AG04450 (cell line): ENCODE measurements around the gene CCT6A. TPM values are rescaled to one million over a fixed set of nuclear protein-coding genes. Genes with fewer than 3 reads are reported as not detected.

Experiments used
- CTCF ChIA-PET: fragments of 300-600, 350-600 bp; formaldehyde crosslinking; extraction: SDS; loops from one replicate; lab custom pipeline; 2022; ENCODE audit warnings: antibody characterized with exemption, inconsistent platforms; lab: Charles Lee
- POLR2A ChIA-PET: fragments of 350-600 bp; formaldehyde crosslinking; extraction: SDS; loops from one replicate; lab custom pipeline; 2021; ENCODE audit warnings: antibody characterized with exemption, inconsistent platforms; lab: Yijun Ruan, JAX
- DNase-seq: peaks from one replicate; pipeline ENCODE4 v3.0.0-alpha.2; 2011; ENCODE audit warnings: low read depth, low spot score
- H3K27ac ChIP-seq: one replicate; pipeline ENCODE4 v1.5.1; 2012; ENCODE audit warnings: low read depth, low read length, control low read depth
- H3K27me3 ChIP-seq: one replicate; pipeline ENCODE4 v1.6.0; 2012; ENCODE audit warnings: low read length; ENCODE audit not compliant: control insufficient read depth, insufficient read depth
- H3K4me3 ChIP-seq: 2 replicates; pipeline ENCODE4 v1.5.1; 2011; ENCODE audit warnings: mild to moderate bottlenecking, low read depth, low read length, control low read depth
- H3K9me3 ChIP-seq: 2 replicates; pipeline ENCODE4 v1.5.1; 2012; ENCODE audit warnings: low read length; ENCODE audit not compliant: control insufficient read depth, insufficient read depth
- polyA minus RNA-seq: library from RNA; depleted of rRNA, polyadenylated mRNA; stranded (reverse); fragments of >200 nt; gene quantifications from 2 replicates; pipeline ENCODE4 v1.2.3, GENCODE V29; 2011; rRNA and poly(A)+ RNA removed
- polyA plus RNA-seq: library from polyadenylated mRNA; depleted of rRNA; stranded (reverse); fragments of >200 nt; gene quantifications from 2 replicates; pipeline ENCODE4 v1.2.3, GENCODE V29; 2011; rRNA removed
- TF ChIP-seq, protein P1 (sequence below): IDR thresholded peaks from 2 replicates; pipeline ENCODE4 v1.5.1; 2011; ENCODE audit warnings: low read depth, low read length, control low read depth, inconsistent platforms

Gene CCT6A, protein sequence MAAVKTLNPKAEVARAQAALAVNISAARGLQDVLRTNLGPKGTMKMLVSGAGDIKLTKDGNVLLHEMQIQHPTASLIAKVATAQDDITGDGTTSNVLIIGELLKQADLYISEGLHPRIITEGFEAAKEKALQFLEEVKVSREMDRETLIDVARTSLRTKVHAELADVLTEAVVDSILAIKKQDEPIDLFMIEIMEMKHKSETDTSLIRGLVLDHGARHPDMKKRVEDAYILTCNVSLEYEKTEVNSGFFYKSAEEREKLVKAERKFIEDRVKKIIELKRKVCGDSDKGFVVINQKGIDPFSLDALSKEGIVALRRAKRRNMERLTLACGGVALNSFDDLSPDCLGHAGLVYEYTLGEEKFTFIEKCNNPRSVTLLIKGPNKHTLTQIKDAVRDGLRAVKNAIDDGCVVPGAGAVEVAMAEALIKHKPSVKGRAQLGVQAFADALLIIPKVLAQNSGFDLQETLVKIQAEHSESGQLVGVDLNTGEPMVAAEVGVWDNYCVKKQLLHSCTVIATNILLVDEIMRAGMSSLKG
- 214 and 302 TPM in 2 replicates for polyA plus RNA-seq
- polyA minus RNA-seq = 148 and 235 TPM in 2 replicates

DNA sequence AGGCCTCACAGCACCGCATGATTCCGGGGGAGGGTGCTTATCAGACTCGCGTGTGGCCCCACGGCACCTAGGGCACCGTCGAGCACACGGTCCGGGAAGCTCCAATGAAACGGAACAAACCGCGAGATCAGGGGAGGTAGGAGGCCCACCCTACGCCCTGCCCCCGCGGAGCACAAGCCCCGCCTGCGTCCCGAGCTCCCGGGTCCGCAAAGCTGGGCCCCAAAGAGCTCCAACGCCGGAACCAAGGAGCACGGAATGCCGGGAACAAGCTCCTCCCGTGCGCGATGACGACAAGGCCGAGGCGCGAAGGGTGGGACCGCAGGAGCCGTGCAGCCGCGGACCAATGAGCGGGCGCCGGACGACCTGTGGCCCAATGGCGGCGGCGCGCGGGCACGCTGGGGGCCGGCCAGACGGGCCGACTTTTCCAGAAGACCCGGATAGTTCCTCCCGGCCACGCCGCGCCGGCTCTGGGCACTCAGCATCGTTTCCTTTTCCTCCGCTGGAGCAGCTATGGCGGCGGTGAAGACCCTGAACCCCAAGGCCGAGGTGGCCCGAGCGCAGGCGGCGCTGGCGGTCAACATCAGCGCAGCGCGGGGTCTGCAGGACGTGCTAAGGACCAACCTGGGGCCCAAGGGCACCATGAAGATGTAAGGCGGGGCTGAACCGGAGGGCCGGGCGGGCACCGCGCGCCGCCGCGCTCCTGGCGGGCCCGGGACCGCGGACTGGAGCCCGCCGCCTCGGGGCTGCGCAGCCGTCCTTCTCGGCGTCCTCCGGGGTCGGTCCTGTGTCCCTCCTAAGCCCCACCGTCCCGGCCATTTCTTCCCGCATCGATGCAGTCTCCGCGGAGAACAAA lies at the start of gene CCT6A, which contains the start of gene PSPH:
CCT6A (plus strand) TSS at position 427 of the 853 bp plus-strand sequence; CDS start at position 511, 84 bp downstream.
PSPH (minus strand) TSS at position 106 of the 853 bp plus-strand sequence. CDS start 30,232 bp downstream, outside the sequence.
- Histone ChIP-seq H3K27me3 (no peaks in the 10 kb centered on the region), H3K9me3 (no peaks in the 10 kb centered on the region; the same call in 1 of the 2 replicates), H3K27ac (peak within 1 kb of the TSS; percentile 87), H3K4me3 (peak within 1 kb of the TSS; percentile 93)
- ChIA-PET POLR2A (interaction anchor here (0.6 to 1.7 kb wide), 15 partner anchors 8 to 1310 kb away, joined by 3 to 41 read pairs (median 4); partner anchors contain the start of genes SEC61G and SUMF2), CTCF (interaction anchor here (0.6 to 2.0 kb wide), 7 partner anchors 13 to 88 kb away, joined by 3 to 15 read pairs (median 4); partner anchors contain the start of gene SUMF2)
- DNase-seq = peak; percentile 97
- TF ChIP-seq, protein P1, sequence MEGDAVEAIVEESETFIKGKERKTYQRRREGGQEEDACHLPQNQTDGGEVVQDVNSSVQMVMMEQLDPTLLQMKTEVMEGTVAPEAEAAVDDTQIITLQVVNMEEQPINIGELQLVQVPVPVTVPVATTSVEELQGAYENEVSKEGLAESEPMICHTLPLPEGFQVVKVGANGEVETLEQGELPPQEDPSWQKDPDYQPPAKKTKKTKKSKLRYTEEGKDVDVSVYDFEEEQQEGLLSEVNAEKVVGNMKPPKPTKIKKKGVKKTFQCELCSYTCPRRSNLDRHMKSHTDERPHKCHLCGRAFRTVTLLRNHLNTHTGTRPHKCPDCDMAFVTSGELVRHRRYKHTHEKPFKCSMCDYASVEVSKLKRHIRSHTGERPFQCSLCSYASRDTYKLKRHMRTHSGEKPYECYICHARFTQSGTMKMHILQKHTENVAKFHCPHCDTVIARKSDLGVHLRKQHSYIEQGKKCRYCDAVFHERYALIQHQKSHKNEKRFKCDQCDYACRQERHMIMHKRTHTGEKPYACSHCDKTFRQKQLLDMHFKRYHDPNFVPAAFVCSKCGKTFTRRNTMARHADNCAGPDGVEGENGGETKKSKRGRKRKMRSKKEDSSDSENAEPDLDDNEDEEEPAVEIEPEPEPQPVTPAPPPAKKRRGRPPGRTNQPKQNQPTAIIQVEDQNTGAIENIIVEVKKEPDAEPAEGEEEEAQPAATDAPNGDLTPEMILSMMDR = no peak

DNA sequence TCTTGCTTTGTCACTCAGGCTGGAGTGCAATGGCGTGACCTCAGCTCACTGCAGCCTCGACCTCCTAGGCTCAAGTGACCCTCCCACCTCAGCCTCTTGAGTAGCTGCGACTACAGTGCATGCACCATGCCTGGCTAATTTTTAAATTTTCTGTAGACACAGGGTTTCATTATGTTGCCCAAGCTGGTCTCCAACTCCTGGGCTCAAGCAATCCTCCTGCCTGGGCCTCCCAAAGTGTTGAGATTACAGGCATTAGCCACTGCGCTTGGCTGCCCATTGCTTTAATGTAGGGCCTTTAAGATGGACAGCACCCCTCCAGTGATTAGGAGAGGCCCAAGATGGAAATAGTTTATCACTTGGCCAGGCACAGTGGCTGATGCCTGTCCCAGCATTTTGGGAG lies 47.8 kb upstream of the CCT6A start:
- no peak for DNase-seq
- TF ChIP-seq, protein P1 = no peak
- H3K27me3 ChIP-seq = no peaks in the 10 kb centered on the region
- H3K4me3 ChIP-seq = no peak overlapping the region
- H3K9me3 ChIP-seq = no peaks in the 10 kb centered on the region
- ChIA-PET POLR2A (no interaction called here), CTCF (interaction anchor here (0.6 to 8.0 kb wide), 9 partner anchors 13 to 363 kb away, joined by 3 to 112 read pairs (median 5); partner anchors contain the start of genes CCT6A, CHCHD2 and PSPH)
- H3K27ac ChIP-seq = no peak overlapping the region

DNA sequence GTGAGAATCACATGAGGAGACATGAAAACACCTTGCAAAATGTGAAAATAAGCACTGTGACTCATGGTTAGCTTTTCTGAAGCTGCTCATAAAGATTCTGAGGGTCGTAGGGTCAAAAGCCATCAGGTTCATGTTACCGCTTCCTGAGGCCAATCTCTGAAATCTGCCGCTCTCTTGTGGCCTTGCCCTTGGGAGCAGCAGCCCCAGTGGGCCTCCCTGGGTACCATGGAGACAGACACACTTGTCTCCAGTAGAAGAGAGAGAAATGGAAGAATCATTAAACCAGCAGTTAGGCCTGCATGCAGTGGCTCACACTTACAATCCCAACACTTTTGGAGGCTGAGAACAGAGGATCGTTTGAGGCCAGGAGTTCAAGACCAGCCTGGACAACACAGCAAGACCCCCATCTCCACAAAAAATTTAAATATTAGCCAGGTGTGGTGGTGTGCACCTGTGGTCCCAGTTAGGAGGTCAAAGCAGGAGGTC lies 44.4 kb upstream of the CCT6A start:
- H3K4me3 ChIP-seq = no peak overlapping the region
- ChIA-PET POLR2A (interaction anchor here (0.7 to 1.7 kb wide), 5 partner anchors 15 to 67 kb away, joined by 3 to 16 read pairs (median 3); partner anchors contain the start of gene PSPH), CTCF (interaction anchor here (0.6 to 8.0 kb wide), 7 partner anchors 10 to 86 kb away, joined by 3 to 112 read pairs (median 3); partner anchors contain the start of gene PHKG1)
- H3K9me3 ChIP-seq = no peaks in the 10 kb centered on the region
- H3K27ac ChIP-seq = no peak overlapping the region
- TF ChIP-seq, protein P1 = no peak
- H3K27me3 ChIP-seq = no peaks in the 10 kb centered on the region
- no peak for DNase-seq

DNA sequence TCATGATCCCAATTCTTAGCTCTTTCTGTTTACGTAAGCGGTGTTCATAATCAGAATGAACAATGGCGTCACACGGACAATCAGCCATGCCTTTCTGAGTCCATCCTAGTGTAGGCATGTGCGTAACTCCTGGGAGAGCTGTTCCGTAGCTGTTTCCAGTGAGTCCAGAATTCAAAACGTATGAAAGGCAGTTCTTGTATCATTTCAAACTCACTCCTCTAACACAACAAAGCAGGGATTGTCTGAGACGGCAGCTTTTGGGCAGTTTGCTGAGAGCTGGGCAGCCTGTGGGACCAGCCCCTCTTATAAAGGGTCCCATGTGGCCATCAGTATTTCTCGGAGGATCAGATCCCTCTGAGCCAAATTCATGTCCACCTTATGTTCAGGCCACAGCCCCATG lies 43.7 kb upstream of the CCT6A start:
- no peak for DNase-seq
- ChIA-PET POLR2A (interaction anchor here (1.7 kb wide), 1 partner anchor 14 kb away, joined by 3 read pairs; no protein-coding TSS in a partner anchor), CTCF (interaction anchor here (0.6 to 8.0 kb wide), 4 partner anchors 11 to 85 kb away, joined by 3 to 112 read pairs (median 3); partner anchors contain the start of gene PHKG1)
- Histone ChIP-seq H3K27ac (no peak overlapping the region), H3K9me3 (no peaks in the 10 kb centered on the region), H3K4me3 (no peak overlapping the region), H3K27me3 (no peaks in the 10 kb centered on the region)
- TF ChIP-seq, protein P1 = no peak
